ENCODE results near the gene ADGRG1.

Gene ADGRG1

GRCh38 chr16:57682809-57683635 lies 54.6 kb downstream of the ADGRG1 start:
- no peak for DNase-seq (ENCODE audit: low read depth in 2 of 2)

- DNase-seq (ENCODE audit: low read depth in 2 of 2), result no peak
Observed at GRCh38 chr16:57683636-57684545, 55.5 kb downstream of the ADGRG1 start.

GRCh38 chr16:57684626-57685358 lies 56.4 kb downstream of the ADGRG1 start:
- DNase-seq (ENCODE audit: low read depth in 2 of 2), result no peak

- DNase-seq (ENCODE audit: low read depth in 2 of 2), result no peak
Observed at GRCh38 chr16:57685633-57686032, 57.2 kb downstream of the ADGRG1 start.

- no peak for DNase-seq (ENCODE audit: low read depth in 2 of 2)
Observed at GRCh38 chr16:57686577-57686976, 58.1 kb downstream of the ADGRG1 start.

- no peak for DNase-seq (ENCODE audit: low read depth in 2 of 2)
Observed at GRCh38 chr16:57687363-57687929, 59.0 kb downstream of the ADGRG1 start.

- DNase-seq (ENCODE audit: low read depth in 2 of 2), result no peak
Observed at GRCh38 chr16:57688487-57688986, 60.1 kb downstream of the ADGRG1 start.

GRCh38 chr16:57688987-57689761 lies 60.7 kb downstream of the ADGRG1 start:
- DNase-seq (ENCODE audit: low read depth in 2 of 2), result no peak

- DNase-seq (ENCODE audit: low read depth in 2 of 2), result no peak
Observed at GRCh38 chr16:57689762-57690558, 61.5 kb downstream of the ADGRG1 start.

- DNase-seq (ENCODE audit: low read depth in 2 of 2), result no peak
Observed at GRCh38 chr16:57690782-57691471, 62.5 kb downstream of the ADGRG1 start.

GRCh38 chr16:57692636-57693035 lies 64.2 kb downstream of the ADGRG1 start:
- DNase-seq (ENCODE audit: low read depth in 2 of 2), result no peak

GRCh38 chr16:57693550-57693949 lies 65.1 kb downstream of the ADGRG1 start:
- no peak for DNase-seq (ENCODE audit: low read depth in 2 of 2)

- no peak for DNase-seq (ENCODE audit: low read depth in 2 of 2)
Observed at GRCh38 chr16:57694231-57694724, 65.8 kb downstream of the ADGRG1 start.

GRCh38 chr16:57694725-57695679 lies 66.6 kb downstream of the ADGRG1 start, which contains the start of gene DRC7:
Gene DRC7, plus strand, starts transcription at chr16:57694806. Its CDS starts 3,144 bp downstream, at chr16:57697950.
- DNase-seq (ENCODE audit: low read depth in 2 of 2), result no peak

GRCh38 chr16:57695680-57696069 lies 67.2 kb downstream of the ADGRG1 start:
- no peak for DNase-seq (ENCODE audit: low read depth in 2 of 2)

- no peak for DNase-seq (ENCODE audit: low read depth in 2 of 2)
Observed at GRCh38 chr16:57696240-57696639, 67.8 kb downstream of the ADGRG1 start.

- no peak for DNase-seq (ENCODE audit: low read depth in 2 of 2)
Observed at GRCh38 chr16:57697896-57698537, 69.6 kb downstream of the ADGRG1 start.

Measured in activated CD4-positive, alpha-beta T cell treated with anti-CD3 and anti-CD28 coated beads for 24 hours (primary cell).